NCI-H748 (cell line): ENCODE measurements around the gene ASPA.
"Not testable (repeated sequence)": the region's sequence is repeated elsewhere in the genome, so short reads cannot be mapped to it uniquely, and the experiment has no call there.

Experiments
- DNase-seq: peaks from one replicate; lab custom pipeline; 2025; ENCODE audit not compliant: unreplicated experiment; lab: John Stamatoyannopoulos, UW

ASPA gene

DNA sequence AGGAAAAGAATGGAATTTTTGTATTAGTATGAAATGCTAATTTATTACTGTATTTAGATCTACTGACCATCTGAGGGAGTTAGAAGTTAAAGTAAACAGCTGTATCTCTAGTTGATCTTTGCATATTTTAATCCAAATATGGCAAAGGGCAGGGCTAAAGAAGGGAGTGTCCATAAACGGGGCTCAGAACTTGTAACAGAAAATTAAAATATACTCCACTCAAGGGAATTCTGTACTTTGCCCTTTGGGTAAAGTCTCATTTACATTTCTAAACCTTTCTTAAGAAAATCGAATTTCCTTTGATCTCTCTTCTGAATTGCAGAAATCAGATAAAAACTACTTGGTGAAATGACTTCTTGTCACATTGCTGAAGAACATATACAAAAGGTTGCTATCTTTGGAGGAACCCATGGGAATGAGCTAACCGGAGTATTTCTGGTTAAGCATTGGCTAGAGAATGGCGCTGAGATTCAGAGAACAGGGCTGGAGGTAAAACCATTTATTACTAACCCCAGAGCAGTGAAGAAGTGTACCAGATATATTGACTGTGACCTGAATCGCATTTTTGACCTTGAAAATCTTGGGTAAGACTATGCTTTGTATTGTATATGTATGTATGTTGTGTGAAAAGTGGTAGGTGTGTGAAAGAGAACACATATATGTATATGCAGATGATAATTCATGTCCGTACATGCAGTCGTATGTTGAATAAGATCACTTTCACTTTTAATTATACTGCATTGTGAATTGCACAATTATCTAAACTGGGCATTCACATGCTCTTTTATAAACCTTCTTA is at the start of gene ASPA:
Gene ASPA (plus strand): TSS at position 186 of the 799 bp plus-strand sequence. CDS start 163 bp downstream, at position 349.
- DNase-seq: no peak

GRCh38 chr17:3433215-3433614 is 42.6 kb upstream of the ASPA start:
- not testable (repeated sequence) for DNase-seq

- no peak for DNase-seq
Observed at GRCh38 chr17:3433741-3434140, 42.1 kb upstream of the ASPA start, which contains the start of gene OR1E2. OR1E2 (minus strand) TSS chr17:3433841; CDS start chr17:3433841, 0 bp downstream.

GRCh38 chr17:3438368-3438767 is 37.4 kb upstream of the ASPA start:
- DNase-seq: no peak

- no peak for DNase-seq
Observed at GRCh38 chr17:3440451-3440850, 35.3 kb upstream of the ASPA start.

GRCh38 chr17:3447625-3448024 is 28.2 kb upstream of the ASPA start:
- peak; percentile 31 for DNase-seq

- no peak for DNase-seq
Observed at GRCh38 chr17:3448059-3448665, 27.6 kb upstream of the ASPA start.

GRCh38 chr17:3466355-3466754 is 9.4 kb upstream of the ASPA start:
- DNase-seq: not testable (repeated sequence)

GRCh38 chr17:3469529-3469928 is 6.3 kb upstream of the ASPA start:
- DNase-seq: no peak

GRCh38 chr17:3471599-3471998 is 4.2 kb upstream of the ASPA start, which contains the start of gene SPATA22:
SPATA22 (minus strand) TSS chr17:3471819; CDS start chr17:3469325, 2,494 bp downstream.
- no peak for DNase-seq

DNA sequence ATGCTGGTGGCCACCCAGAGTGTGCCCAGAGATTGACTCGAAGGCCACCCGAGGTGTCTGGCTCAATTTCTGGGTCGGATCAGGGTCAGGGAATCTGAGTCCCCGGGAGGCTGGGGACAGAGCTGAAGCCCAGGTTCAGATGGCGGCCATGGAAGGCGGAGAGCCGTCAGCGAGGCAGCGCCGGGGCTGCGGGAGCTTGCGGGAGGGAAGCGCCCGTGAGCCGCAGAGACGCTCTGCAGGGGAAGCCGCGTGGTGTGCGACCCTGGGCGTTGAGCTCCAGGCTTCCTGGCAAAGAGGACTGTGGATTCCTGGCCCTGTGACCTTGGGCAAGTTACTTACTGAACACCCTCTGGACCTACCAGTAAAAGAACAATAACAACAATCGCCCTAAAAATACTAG is 3.7 kb upstream of the ASPA start:
- no peak for DNase-seq

DNA sequence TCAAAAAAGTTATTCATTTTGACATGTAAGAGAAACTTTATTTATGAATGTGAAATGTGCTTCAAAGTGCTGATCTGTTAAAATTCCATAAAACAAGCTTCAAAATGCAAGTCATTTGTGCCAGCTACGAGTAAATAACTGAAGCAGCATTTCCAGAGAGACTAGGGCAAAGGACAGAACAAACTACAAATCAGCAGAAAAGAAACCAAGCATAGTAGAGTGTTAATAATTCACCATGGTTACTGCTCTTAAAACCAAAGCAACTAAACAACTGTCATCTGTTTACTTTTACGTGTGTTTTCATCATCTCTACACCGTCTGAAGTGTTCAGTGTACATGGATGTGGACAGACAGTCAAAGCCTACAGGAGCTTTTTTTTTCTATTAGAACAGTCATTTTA is 1.6 kb upstream of the ASPA start:
- peak; percentile 51 for DNase-seq

DNA sequence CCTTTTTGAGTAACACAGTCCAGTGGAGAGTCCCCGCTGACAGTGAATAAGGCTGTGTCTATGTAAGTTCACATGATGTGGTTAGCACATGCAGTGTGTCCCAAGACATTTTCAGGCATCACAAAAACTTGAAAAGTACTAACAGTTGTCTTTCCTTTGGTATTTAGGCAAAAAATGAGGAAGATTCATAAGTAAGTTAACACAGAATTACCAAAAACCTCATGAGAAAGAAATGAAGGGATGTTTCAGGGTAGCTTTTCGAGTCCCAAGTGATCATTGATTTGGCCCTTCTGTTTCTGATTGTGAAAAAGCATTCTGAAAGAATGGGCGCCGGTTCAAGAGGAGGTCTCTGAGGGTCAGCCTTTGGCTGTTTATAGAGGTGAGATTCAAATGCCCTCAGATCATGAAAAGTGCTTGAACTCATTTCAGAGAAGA is 529 bp upstream of the ASPA start:
- DNase-seq: no peak

- no peak for DNase-seq
Observed at GRCh38 chr17:3479988-3480387, 4.2 kb downstream of the ASPA start.

- DNase-seq: no peak
Observed at GRCh38 chr17:3482852-3483251, 7.1 kb downstream of the ASPA start.

- no peak for DNase-seq
Observed at GRCh38 chr17:3485481-3486068, 9.8 kb downstream of the ASPA start.

- no peak for DNase-seq
Observed at GRCh38 chr17:3497101-3497500, 21.3 kb downstream of the ASPA start.

DNA sequence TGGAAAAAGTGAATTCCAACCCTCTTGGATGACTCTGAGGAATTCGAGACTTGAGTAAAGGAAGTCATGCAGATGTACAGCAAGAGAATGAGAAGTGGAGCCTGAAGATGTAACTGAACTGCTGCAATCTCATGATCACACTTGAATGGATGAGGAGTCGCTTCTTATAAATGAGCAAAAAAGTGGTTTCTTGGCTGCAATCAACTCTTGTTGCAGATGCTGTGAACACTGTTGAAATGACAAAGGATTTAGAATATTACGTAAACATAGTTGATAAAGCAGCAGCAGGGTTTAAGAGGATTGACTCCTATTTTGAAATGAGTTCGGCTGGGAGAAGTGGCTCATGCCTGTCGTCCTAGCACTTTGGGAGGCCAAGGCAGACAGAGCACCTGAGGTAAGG is 25.5 kb downstream of the ASPA start:
- DNase-seq: no peak

- no peak for DNase-seq
Observed at GRCh38 chr17:3502466-3502865, 26.7 kb downstream of the ASPA start.

DNA sequence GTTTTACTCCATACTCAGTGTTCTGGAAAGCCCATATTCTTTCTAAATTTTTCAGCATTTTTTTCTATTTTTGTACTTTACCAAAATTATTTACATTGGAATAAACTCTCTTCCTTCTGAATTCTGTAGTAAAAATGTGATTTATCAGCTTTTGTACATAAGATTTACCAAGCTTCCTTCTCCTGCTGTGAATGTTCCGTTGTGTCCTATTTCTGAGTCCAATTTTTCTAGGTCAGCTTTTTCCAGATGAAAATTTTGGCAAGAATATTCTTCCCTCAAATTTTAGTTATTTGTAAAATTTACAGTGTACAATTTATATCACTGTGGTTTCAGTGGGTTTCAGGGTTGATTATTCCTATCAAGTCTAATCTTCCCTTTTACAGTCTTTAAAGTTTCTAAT is 27.5 kb downstream of the ASPA start:
- no peak for DNase-seq

DNA sequence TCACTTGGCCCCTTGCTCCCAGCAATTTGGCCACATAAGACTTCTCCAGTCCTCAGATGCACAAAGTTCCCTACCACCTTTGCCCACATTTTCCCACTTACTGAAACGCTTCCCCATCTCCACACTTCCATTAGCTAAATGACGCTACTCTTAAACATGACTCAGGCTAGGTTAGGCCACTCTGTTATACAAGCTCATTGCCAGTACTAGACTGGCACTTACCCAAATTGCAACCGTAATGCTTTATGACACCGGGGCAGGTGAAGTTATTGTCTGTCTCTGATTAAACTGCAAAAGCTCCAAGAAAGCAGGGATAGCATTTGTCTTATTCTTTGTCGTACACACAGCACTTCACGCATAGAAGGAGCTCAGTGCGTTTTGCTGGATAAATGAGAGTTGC is 29.2 kb downstream of the ASPA start:
- DNase-seq: no peak

GRCh38 chr17:3506054-3506453 is 30.3 kb downstream of the ASPA start:
- no peak for DNase-seq
